B cell (primary cell): ENCODE results near the gene RAD17. TPM values are rescaled to one million over a fixed set of nuclear protein-coding genes. Genes with fewer than 3 reads are reported as not detected.

Source experiments
- ATAC-seq: fragments of 200-7000 bp; cut with Tn5 transposase; one replicate; pipeline ENCODE4 v1.10.0; 2021; ENCODE audit warnings: low read depth, mild to moderate bottlenecking, moderate number of reproducible peaks, moderate library complexity
- CTCF ChIA-PET: fragments of 350-600 bp; sonication (Branson Sonifier 250); formaldehyde crosslinking; loops from one replicate; lab custom pipeline; 2021; ENCODE audit warnings: antibody characterized with exemption, inconsistent platforms; lab: Charles Lee
- POLR2A ChIA-PET: fragments of 350-600 bp; sonication (Branson Sonifier 250); formaldehyde crosslinking; loops from one replicate; lab custom pipeline; 2021; ENCODE audit warnings: antibody characterized with exemption; lab: Charles Lee
- DNase-seq: peaks from one replicate; pipeline ENCODE4 v3.0.0; 2013
- H2AFZ ChIP-seq: 2 replicates; pipeline ENCODE4 v1.6.1; 2012; ENCODE audit warnings: mild to moderate bottlenecking, low read depth, low read length; ENCODE audit not compliant: insufficient read depth, poor library complexity, severe bottlenecking
- H3K27ac ChIP-seq, 2 donors: 1 replicate in 1 of 2; 2 replicates in 1 of 2; pipeline ENCODE4 v1.5.1; 2012 to 2013; ENCODE audit warnings: low read length in 2 of 2, mild to moderate bottlenecking in 2 of 2, moderate library complexity in 1 of 2
- H3K27me3 ChIP-seq, 4 experiments: fragments of 200-600 bp in 1 of 4; sonication (generic) in 1 of 4; replicated peaks in 1 of 4; 1 replicate in 2 of 4; 2 replicates in 2 of 4; pipeline versions ENCODE4 v1.6.1 to v1.7.0; 2013 to 2016; ENCODE audit warnings: low read length in 3 of 4, mild to moderate bottlenecking in 2 of 4, mixed read lengths in 1 of 4, moderate library complexity in 1 of 4; ENCODE audit not compliant: insufficient read depth in 4 of 4, control insufficient read depth in 3 of 4; ENCODE audit errors: control extremely low read depth in 1 of 4
- H3K36me3 ChIP-seq, 2 experiments: replicated peaks in 1 of 2; 1 replicate in 1 of 2; 2 replicates in 1 of 2; pipeline versions ENCODE4 v1.6.1 to v1.7.1; 2013; ENCODE audit warnings: low read length in 1 of 2; ENCODE audit not compliant: insufficient read depth in 2 of 2, control insufficient read depth in 1 of 2; ENCODE audit errors: control extremely low read depth in 1 of 2, extremely low read depth in 1 of 2
- H3K4me1 ChIP-seq, 2 donors: fragments of 200-600 bp in 1 of 2; sonication (generic) in 1 of 2; 1 replicate in 1 of 2; 2 replicates in 1 of 2; pipeline versions ENCODE4 v1.5.1 to v1.6.1; 2013 to 2017; ENCODE audit warnings: low read length in 2 of 2; ENCODE audit not compliant: control insufficient read depth in 2 of 2, insufficient read depth in 2 of 2
- H3K4me2 ChIP-seq: replicated peaks from 2 replicates; pipeline ENCODE3; 2012; ENCODE audit warnings: mild to moderate bottlenecking, low read depth, low read length; ENCODE audit not compliant: poor library complexity, severe bottlenecking
- H3K4me3 ChIP-seq, 5 experiments: fragments of 200-600 bp in 1 of 5; sonication (generic) in 1 of 5; 1 replicate in 3 of 5; 2 replicates in 2 of 5; pipeline versions ENCODE4 v1.5.1 to v1.7.0; 2011 to 2016; ENCODE audit warnings: low read length in 4 of 5, mild to moderate bottlenecking in 4 of 5, low read depth in 2 of 5, control low read depth in 1 of 5, moderate library complexity in 1 of 5; ENCODE audit not compliant: insufficient read depth in 1 of 5; ENCODE audit errors: control extremely low read depth in 1 of 5, extremely low read depth in 1 of 5
- H3K79me2 ChIP-seq: fragments of 200-600 bp; sonication (generic); one replicate; pipeline ENCODE4 v1.6.0; 2016; ENCODE audit warnings: low read length; ENCODE audit not compliant: control insufficient read depth, insufficient read depth
- H3K9ac ChIP-seq: fragments of 200-600 bp; sonication (generic); 2 replicates; pipeline ENCODE4 v1.6.1; 2017; ENCODE audit warnings: mild to moderate bottlenecking, low read length, moderate library complexity
- H3K9me3 ChIP-seq, 3 donors: one replicate each; pipeline versions ENCODE4 v1.6.1 to v1.7.1; 2013; ENCODE audit warnings: low read length in 2 of 3; ENCODE audit not compliant: control insufficient read depth in 2 of 3, insufficient read depth in 1 of 3; ENCODE audit errors: control extremely low read depth in 1 of 3
- H4K20me1 ChIP-seq: 2 replicates; pipeline ENCODE4 v1.6.0; 2012; ENCODE audit warnings: mild to moderate bottlenecking, low read length; ENCODE audit not compliant: insufficient read depth, control insufficient read depth, poor library complexity, severe bottlenecking
- H3K27ac Mint-ChIP-seq: one replicate; pipeline ENCODE4 v1.8.0; 2021; ENCODE audit warnings: mixed read lengths
- H3K27me3 Mint-ChIP-seq: one replicate; pipeline ENCODE4 v1.8.0; 2021; ENCODE audit warnings: mixed read lengths
- H3K4me1 Mint-ChIP-seq: one replicate; pipeline ENCODE4 v1.8.0; 2021; ENCODE audit warnings: mixed read lengths
- H3K4me3 Mint-ChIP-seq: one replicate; pipeline ENCODE4 v1.8.0; 2021; ENCODE audit warnings: mixed read lengths
- H3K9me3 Mint-ChIP-seq: one replicate; pipeline ENCODE4 v1.8.0; 2022; ENCODE audit warnings: mixed read lengths; ENCODE audit not compliant: insufficient read depth
- EZH2 ChIP-seq: IDR thresholded peaks from 2 replicates; pipeline ENCODE4 v1.6.1; 2012; ENCODE audit warnings: borderline replicate concordance, low read depth, mild to moderate bottlenecking, moderate library complexity, low read length; ENCODE audit not compliant: insufficient read depth, poor library complexity, severe bottlenecking
- WGBS: methylation state at CpG from one replicate; pipeline ENCODE4 v1.1.5; 2013; ENCODE audit warnings: missing lambda C conversion rate; ENCODE audit not compliant: insufficient coverage; 5-methylcytosine and 5-hydroxymethylcytosine counted together
- intact Hi-C: fragments of 100-400 bp; cut with micrococcal nuclease; formaldehyde crosslinking; loops from one replicate; pipeline ENCODE4 v1.10.0; 2022
- polyA plus RNA-seq: library from polyadenylated mRNA; depleted of rRNA; stranded (reverse); fragments of >200 nt; gene quantifications from 2 replicates; pipeline ENCODE4 v1.2.3, GENCODE V29; 2012
- total RNA-seq, 2 donors: library from RNA; stranded (reverse); fragments of 120-200 nt in 1 of 2; gene quantifications; 1 replicate in 1 of 2; 2 replicates in 1 of 2; pipeline versions ENCODE4 v1.2.3 to v1.2.4, GENCODE V29; 2013 to 2022
- TF ChIP-seq, protein P1 (sequence below): fragments of 200-600 bp; IDR thresholded peaks from one replicate; pipeline ENCODE4 v1.8.0; 2022; ENCODE audit warnings: antibody characterized with exemption, mild to moderate bottlenecking

The RAD17 gene
- total and polyA plus RNA-seq, 2 donors (not counting 1 experiment from before 2014, with no cell fraction given) = 21.0 to 39.6 TPM

DNA sequence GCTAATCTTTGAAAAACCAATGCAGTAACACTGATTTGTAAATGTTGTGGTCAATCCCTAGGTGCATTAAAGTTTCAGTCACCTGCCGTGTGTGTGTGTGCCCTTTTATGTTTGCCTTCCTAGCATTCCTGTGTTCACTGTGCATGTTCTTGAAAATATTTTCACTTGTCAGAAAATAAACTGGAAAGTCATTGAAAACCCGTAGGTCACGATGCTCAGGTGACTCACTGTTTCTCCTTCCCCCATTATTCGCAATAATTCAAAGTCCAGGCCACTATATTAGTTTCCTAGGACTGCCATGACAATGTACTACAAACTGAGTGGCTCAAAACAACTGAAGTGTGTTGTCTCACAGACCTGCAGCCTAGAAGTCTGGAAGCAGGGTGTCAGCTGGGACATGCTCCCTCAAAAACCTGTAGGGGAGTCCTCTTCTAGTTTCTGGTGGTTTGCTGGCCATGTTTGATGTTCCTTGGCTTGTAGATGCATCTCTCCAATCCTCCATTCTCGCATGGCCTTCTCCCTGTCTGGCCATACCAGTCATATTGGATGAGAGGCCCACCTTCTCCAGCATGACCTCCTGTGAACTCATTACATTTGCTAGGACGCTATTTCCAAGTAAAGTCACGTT, 74.6 kb downstream of the RAD17 start:
- DNase-seq (no peak), ATAC-seq (no peak)
- H4K20me1 ChIP-seq = no peaks in the 10 kb centered on the region
- H3K4me1 ChIP-seq = no peaks in the 10 kb centered on the region
- Mint-ChIP-seq H3K9me3 (no peaks in the 10 kb centered on the region), H3K4me3 (no peak overlapping the region), H3K27me3 (no peaks in the 10 kb centered on the region), H3K27ac (no peak overlapping the region), H3K4me1 (no peaks in the 10 kb centered on the region)
- no peaks in the 10 kb centered on the region for H3K9me3 ChIP-seq
- H3K9ac ChIP-seq = no peak overlapping the region
- POLR2A ChIA-PET = no interaction called here
- WGBS = 96% methylated on average over 4 of the region's 7 CpGs
- no peak for TF ChIP-seq EZH2
- TF ChIP-seq, protein P1, sequence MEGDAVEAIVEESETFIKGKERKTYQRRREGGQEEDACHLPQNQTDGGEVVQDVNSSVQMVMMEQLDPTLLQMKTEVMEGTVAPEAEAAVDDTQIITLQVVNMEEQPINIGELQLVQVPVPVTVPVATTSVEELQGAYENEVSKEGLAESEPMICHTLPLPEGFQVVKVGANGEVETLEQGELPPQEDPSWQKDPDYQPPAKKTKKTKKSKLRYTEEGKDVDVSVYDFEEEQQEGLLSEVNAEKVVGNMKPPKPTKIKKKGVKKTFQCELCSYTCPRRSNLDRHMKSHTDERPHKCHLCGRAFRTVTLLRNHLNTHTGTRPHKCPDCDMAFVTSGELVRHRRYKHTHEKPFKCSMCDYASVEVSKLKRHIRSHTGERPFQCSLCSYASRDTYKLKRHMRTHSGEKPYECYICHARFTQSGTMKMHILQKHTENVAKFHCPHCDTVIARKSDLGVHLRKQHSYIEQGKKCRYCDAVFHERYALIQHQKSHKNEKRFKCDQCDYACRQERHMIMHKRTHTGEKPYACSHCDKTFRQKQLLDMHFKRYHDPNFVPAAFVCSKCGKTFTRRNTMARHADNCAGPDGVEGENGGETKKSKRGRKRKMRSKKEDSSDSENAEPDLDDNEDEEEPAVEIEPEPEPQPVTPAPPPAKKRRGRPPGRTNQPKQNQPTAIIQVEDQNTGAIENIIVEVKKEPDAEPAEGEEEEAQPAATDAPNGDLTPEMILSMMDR = no peak
- H2AFZ ChIP-seq = no peak overlapping the region
- intact Hi-C loops = no loop called here
- no peaks in the 10 kb centered on the region for H3K27me3 ChIP-seq
- H3K36me3 ChIP-seq = no peaks in the 10 kb centered on the region
- no peaks in the 10 kb centered on the region for H3K79me2 ChIP-seq
- H3K27ac ChIP-seq = no peak overlapping the region
- H3K4me2 ChIP-seq = no peak overlapping the region
- no peak overlapping the region for H3K4me3 ChIP-seq
- CTCF ChIA-PET = no interaction called here

DNA sequence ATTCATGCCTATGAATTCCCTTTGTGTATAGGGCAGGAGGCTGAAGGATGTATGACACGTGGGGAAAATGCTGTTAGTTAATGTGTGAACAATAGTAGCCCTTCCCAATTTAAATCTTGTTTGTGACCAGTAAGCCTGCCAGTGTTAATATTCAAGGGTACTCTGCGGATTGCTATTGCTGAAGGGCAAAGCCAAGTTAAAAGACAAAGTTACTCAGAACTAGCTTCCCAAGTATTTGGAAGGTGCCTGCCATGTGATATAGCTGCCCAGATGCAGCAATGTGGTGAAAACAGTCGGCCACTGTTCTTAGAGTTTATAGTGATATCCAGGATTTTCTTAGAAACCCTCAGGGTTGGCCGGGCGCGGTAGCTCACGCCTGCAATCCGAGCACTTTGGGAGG, 79.9 kb downstream of the RAD17 start:
- no peaks in the 10 kb centered on the region for H3K9me3 ChIP-seq
- ChIA-PET CTCF (no interaction called here), POLR2A (no interaction called here)
- Mint-ChIP-seq H3K27ac (no peak overlapping the region), H3K27me3 (no peaks in the 10 kb centered on the region), H3K9me3 (no peaks in the 10 kb centered on the region), H3K4me1 (no peaks in the 10 kb centered on the region), H3K4me3 (no peak overlapping the region)
- no peak overlapping the region for H3K4me2 ChIP-seq
- DNase-seq (no peak), ATAC-seq (no peak)
- WGBS = over 99% methylated on average over 8 of the region's 8 CpGs
- no peaks in the 10 kb centered on the region for H3K27me3 ChIP-seq
- no peaks in the 10 kb centered on the region for H3K79me2 ChIP-seq
- no peaks in the 10 kb centered on the region for H3K36me3 ChIP-seq
- no peak overlapping the region for H2AFZ ChIP-seq
- H4K20me1 ChIP-seq = no peaks in the 10 kb centered on the region
- no peak for TF ChIP-seq EZH2
- TF ChIP-seq, protein P1 = no peak
- H3K4me1 ChIP-seq = no peaks in the 10 kb centered on the region
- no peak overlapping the region for H3K27ac ChIP-seq
- no peak overlapping the region for H3K4me3 ChIP-seq
- intact Hi-C loops = no loop called here
- no peak overlapping the region for H3K9ac ChIP-seq
